NCI-H526 treated with DMSO at 0.1 percent for 48 hours (cell line): ENCODE measurements around the gene SNUPN.
"Not testable (repeated sequence)": the region's sequence is repeated elsewhere in the genome, so short reads cannot be mapped to it uniquely, and the experiment has no call there.

Source experiments
- DNase-seq: peaks from one replicate; lab custom pipeline; 2025; lab: John Stamatoyannopoulos, UW

Gene SNUPN

DNA sequence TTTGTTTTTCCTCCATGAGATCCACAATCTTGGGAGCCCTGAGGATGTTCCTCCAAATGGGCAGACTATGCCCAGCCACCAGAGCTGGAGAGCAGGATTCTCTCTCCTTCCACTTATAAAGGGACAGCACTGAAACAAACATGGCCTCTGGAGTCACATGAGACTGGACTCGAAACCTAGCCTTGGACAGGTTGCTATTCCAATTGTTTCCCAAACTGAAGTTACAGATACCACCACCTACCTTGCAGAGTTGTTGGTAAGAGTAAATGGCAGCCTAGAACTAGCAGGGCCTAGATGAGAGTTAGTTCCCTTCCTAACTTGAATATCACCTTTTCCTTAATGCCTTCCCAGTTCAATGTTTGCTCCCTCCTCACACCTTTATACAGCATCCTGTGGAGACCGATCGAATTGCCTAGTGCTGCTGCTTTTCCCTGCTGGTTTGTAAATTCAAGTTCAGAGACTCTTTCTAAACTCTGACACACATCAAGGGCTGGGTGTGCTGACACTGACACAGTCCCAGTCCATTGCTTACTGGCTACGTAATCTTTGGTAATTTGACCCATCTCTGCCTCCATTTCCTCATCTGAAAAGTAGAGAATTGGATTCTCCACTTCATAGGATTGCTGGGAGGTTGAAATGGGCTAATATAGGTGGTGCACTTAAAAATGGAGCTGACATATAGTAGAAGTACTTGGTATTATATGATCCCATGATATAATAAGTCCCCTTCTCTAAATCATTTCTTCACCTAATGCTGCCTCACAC is 11.9 kb upstream of the SNUPN start:
- DNase-seq = no peak

DNA sequence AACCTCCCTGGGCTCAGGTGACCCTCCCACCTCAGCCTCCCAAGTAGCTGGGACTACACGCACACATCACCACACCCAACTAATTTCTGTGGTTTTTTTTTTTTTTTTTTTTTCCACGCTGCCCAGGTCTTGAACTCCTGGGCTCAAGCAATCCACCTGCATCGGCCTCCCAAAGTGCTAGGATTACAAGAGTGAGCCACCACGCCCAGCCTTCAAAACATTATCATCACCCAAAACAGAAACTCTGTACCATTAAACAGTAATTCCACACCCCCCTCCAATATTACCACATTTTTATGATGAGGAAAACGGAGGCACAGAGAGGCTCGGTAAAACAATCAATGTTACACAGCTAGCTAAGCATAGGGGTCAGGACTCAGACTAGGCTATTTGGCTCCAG is 10.5 kb upstream of the SNUPN start:
- DNase-seq = no peak

DNA sequence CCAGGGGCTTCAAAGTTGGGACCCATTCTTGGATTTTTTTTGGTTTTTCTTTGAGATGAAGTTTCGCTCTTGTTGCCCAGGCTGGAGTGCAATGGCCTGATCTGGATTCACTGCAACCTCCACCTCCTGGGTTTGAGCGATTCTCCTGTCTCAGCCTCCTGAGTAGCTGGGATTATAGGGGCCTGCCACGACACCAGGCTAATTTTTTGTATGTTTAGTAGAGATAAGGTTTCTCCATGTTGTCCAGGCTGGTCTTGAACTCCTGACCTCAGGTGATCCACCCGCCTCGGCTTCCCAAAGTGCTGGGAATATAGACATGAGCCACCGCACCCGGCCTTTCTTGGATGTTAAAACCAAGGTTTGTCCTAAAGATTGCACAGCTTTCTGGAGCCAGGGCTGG is 8.4 kb upstream of the SNUPN start:
- DNase-seq = not testable (repeated sequence)

DNA sequence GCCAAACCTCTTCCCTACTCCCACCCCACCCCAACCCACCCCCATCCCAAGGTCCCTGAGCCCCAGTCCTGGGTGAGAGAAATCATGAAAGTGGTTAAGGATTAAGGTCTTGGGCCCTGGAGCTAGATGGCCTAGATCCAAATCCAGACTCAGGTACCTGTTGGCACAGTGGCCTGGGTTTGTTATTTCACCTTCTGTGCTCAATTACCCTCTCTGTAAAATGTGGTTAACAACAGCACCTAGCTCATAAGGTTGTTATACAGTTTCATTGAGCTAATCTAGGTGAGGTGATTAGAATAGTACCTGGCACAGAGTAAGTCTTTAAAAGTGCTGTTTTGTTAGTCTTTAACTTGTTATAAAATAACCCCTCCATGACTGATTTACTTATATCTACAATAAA is 6.4 kb upstream of the SNUPN start:
- DNase-seq = no peak

DNA sequence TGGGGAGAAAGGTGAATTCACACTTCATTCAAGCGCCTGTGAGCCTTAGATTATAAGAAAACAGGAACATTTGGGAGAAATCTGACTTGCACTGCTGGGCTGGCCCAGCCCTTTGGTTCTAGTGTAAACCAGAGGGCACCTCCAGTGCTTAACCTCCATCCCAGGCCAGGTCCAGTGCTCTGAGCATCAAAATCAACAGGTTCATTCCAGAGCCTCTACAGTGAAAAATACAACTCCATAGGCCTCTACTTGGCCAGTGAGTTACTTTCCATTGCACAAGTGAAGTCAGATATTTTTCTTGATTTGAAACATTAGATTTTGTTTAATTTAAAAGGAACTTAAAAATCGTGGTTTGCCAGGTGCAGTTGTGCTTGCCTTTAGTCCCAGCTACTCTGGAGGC is 3.0 kb downstream of the SNUPN start:
- no peak for DNase-seq

DNA sequence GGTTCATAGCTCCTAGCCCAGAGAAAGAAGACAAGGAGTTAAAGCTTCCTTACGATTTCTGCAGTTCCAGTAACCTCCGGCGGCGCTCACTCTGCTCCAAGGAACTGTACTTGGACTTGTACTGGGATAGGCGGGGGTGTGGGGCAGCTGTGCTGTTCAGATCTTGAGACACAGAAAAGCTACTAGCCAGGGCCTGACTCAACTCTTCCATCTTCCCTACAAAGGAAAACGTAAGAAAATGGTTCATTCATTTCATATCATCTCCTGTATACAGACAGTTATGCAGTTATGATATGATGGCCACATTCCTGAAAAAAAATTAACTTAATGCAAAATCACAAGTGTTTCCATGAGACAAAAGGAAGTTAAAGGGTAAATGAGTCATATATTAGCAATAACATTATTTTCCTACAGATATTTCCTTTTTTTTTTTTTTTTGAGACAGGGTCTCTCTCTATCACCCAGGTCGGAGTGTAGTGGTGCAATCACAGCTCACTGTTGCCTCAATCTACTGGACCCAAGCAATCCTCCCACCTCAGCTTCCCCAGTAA is 4.6 kb downstream of the SNUPN start:
- DNase-seq = no peak

DNA sequence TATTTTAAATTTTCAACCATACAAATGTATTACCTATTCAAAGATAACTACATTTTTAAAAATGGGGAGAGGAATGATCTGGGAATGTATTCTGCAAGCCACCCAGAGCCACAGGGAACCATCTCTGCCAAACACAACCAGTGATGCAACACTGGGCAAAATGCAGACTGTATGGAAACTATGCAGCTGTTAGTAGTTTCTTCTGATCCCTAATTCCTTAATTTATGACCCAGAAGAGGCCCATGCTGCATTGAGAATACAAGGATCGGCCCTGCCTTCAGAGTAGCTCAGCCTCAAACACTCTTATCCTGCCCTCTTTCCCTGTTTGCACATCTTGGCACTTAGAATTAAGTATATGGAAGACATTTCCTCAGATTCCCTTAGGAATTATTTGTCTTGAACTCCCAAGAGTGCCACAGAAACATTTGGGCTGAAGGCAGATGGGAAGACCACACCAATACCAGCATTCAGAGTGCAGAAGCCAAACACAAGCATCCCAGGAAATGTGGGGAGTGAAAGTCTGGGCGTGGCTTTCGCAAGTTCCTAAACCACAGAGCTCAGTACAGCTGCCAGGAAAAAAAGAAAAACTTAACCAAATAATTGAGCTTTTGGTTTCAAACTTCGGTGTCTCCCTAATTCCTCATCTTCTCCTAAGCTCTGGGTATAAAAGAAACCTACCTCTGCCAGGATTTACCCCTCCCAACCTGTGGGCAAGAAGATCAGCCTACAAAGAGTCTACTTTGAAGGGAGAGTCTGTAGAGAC is 5.3 kb downstream of the SNUPN start:
- DNase-seq = no peak

DNA sequence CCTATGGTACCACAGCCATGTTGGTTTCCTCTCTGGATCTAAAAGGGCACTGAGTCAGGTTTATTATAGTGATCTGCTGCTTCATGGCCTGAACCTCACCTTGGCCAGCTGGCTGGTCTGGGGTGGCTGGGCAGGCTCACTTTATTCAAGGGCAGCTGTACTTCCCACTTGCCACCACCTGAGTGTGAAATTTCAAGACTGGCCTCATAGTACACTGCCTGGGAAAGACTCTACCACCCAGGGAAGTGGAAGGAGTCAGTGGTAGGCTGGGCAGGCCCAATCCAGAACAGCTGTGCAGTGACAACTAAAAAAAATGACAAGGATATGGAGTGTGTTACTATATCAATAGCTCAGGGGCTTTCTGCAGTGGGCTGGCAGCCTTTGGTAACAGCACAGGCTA is 8.8 kb downstream of the SNUPN start:
- no peak for DNase-seq

DNA sequence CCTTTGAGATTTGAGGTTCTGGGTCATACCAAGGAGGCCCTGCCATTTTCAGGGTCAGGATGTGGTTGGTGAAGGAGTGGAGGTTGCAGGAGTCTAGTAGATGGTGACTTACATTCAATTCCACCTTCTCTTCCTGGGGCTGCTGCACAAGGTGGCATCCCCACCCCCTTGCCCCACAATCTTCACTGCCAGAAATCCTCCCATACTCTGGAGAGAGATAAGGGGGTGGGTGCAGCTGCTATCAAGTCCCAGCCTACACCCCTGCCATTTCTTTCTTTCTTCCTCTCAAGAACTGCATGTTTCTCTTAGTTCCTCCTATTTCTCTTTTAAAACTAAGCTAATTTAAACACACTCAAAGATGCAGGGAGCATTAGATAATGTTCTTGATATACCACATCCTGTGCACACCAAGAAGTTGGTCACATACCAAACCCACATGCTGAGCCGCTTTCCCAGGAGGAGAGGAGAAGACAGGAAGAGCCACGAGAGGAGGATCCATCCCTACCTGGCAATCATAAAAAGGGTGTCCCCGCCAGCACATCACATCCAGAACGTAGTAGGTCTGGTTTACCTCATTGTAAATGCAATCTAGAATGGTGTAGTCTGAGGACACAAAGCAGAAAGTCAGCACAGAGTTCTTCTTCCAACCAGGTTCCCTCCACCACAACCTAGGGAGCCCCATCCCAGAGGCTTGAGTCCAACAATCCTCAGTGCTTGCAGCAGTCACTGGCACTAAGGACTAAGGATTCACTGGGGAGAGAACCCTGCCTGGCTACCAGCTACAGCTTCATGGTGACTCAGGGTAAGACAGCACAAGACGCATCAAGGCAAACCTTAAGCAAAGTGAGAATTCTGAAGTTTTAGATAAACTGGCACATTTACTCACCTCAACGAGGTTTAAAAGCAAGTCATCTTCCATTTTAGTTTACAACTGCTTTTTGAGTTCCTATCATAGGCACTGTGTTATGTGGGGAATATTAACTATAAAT is 18.5 kb downstream of the SNUPN start:
- no peak for DNase-seq

DNA sequence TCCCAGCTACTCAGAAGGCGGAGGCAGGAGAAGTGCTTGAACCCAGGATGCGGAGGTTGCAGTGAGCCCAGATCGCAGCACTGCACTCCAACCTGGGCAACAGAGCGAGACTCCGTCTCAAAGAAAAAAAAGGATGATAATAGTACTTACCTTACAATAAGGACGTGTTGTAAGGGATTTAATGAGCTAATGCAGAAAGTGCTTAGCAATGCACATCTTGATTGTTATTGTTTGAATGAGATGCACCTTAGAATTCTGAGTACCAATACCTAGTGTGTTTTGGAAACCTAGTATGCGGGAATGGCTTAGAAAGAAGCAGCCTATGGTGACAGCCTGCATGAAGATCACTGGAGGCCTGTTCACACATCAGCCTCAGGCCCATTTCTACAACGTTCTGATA is 19.5 kb downstream of the SNUPN start:
- no peak for DNase-seq

DNA sequence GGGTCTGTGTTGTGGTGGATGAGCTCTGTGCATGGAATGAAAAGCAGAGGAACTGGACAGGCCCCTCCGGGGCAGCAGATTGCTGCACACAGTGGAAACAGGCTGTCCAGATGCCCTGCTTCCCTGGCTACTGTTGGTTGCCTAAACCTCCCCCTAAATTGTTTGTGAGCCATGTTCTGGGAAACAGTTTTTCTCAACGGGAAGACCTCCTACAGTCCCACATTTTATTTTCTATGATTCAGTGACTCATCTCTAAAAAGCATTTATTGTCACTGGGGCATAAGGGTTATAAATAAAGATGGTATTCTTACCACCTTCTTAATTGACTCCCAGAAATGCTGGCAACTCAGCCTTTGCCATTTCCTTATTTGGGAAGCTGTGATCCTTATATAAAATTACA is 26.1 kb downstream of the SNUPN start:
- no peak for DNase-seq

DNA sequence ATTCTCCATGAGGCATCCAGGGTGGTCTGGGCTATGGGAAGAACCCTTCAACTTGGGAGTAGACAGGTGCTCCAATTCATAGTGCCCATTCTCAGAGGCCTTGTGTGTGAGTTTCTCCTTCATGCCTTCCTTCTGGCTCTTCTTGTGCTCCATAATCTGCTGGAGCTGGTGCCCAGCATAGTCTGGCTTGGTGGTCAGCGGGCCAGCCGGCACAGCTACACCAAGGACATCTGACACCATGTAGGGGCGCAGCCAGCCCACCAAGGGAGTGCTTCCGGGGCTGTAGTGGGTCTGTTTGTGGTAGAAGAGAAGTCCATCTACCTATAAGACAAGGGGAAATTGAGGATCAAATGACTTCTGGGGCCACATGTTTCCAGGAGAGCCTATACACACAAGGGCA is 27.2 kb downstream of the SNUPN start:
- no peak for DNase-seq

DNA sequence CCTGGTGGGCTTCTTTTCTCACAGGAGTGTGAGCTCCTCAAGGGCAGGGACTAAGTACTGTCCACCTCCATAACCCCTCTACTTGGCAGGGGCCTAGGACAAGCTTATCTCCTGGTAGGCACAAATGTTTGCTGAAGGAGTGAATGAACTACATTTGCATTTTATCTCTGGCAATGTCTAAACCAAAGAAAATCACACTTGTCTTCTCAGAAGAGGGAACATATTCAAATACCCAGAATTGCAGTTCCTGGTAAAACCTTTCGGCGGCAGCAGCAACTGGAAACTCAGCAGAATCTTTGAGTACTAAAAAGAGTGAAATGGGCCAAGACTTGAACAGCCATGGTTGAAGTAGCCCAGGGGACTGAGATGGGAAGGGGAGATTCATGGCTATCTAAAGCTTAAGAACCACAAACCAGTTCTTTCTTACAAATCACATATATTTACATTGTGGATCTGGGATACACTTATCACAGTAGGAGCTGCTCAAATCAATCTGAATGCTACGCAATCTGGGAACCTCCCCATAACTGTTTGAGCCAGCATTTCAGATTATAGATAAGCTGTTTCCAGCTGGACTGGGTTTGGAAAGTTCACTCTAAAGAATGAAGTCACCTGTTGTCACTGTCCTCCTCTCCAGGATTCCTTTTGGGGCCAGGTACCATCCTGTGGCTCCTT is 27.7 kb downstream of the SNUPN start:
- no peak for DNase-seq

DNA sequence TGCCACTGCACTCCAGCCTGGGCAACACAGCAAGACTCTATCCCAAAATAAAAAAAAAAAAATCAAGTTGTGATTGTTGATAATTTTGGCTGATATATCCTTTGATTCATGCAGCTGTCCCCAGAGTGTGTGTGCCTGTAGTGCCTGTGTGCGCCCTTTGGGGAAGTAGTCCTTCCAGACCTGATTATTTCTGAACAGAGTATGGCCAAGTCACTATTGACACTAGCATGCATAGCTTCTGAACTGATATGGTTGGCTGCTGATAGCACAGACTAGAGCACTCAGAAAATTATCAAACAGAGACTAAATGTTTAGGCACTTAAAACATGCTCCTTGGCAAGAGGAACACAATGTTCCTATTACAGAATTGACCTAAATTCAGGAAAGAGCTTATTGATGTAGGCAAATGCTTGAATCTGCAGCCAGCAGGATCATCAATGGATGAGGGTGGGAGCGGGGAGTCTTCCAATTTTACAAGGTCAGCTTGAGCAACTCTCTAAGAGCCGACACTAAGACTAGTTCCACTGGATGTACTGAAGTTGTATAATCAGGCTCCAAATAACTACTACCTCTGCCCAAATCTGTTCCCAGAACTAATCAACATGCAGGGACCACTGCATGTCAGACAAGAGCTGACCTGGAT is 28.7 kb downstream of the SNUPN start:
- DNase-seq = no peak

DNA sequence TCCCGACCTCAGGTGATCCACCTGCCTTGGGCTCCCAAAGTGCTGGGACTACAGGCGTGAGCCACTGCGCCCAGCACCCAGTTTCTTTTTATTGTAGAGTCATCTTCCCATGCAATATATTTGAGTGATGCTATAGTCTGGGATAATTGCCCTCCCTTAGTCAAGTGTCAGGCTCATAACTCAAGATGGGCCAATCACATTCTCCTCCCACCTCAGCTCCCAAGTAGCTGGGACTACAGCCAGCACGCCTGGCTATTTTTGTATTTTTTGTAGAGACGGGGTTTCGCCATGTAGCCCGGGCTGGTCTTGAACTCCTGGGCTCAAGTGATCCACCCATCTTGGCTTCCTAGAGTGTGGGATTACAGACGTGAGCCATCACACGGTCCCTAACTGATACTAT is 31.2 kb downstream of the SNUPN start:
- no peak for DNase-seq

DNA sequence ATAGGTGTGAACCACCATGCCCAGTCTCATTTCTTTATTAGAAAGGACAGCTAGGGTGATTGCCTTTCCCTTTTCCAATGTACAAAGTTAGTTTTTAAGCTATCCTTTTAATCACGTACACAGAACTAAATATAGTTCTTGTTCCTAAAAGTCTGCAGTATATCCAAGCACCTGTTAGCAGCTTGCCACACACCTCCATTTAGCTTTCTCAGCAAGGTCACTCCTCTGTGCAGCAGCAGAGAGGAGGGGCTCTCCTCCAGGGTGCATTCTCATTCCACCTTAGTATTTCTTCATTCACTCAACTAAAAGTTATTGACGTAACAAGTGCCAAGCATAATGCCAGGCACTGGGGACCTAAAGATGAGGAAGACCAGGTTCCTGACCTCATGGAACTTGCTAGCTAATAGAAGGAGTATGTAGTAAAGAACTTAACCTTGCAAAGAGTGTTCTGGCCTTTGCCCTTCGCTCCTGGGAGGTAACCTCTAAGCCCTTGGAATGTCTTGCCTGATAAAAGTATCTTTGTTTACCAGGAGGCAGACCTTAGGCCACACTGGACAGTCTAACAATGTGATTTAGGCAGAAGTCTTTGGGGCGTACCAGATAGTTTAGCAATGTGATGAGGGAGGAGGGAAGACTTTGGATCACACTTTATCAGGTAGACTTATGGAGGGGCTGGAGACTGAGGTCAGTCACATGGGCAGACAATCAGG is 33.7 kb downstream of the SNUPN start:
- DNase-seq = no peak

DNA sequence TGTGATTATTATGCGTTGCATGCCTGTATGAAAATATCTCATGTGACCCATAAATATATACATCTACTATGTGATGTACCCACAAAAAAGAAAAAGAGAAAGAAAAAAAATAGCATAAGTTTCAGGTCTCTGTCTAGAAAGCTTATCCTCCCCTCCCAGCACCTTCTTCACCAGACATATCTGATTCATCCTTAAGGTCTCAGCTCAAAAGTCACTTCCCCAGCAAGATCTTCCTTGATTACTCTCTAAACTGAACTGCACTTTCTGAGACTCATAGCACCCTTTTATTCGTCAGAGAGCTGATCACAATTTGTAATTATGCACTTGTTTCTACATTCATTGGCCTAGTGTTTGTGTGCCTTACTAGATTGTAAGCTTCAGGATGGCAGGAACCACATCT is 35.3 kb downstream of the SNUPN start:
- no peak for DNase-seq

DNA sequence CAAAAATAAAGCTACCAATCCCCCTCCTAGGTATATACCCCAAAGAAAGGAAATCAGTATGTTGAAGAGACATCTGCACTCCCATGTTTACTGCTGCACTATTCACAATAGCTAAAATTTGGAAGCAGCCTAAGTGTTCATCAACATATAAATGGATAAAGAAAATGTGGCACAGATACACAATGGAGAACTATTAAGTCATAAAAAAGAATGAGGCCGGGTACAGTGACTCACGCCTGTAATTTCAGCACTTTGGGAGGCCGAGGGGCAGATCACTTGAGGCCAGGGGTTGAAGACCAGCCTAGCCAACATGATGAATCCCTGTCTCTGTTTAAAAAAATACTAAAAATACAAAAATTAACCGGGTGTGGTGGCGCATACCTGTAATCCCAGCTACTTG is 36.5 kb downstream of the SNUPN start:
- no peak for DNase-seq

DNA sequence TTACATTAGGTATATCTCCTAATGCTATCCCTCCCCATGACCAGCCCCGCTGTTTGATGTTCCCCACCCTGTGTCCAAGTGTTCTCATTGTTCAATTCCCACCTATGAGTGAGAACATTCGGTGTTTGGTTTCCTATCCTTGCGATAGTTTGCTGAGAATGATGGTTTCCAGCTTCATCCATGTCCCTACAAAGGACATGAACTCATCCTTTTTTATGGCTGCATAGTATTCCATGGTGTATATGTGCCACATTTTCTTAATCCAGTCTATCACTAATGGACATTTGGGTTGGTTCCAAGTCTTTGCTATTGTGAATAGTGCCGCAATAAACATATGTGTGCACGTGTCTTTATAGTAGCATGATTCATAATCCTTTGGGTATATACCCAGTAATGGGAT is 39.1 kb downstream of the SNUPN start:
- not testable (repeated sequence) for DNase-seq

DNA sequence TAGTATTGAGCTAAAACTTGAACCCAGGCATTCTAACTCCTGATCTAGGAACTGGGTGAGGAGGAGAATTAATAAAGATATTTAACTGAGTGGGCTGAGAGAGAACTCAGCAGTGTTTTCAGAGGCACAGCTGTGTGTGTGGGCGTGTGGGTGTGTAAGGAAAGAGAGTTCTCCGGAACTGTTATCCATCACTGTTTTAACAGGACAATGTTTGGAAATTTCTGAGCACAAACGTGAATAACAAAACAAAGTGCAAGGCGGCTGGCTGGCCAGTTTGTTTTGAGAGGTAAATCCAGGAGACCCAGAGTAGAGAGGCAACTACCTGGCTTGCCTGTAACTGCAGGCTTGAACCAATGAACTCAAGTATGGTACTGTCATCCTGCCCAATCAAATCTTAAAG is 41.4 kb downstream of the SNUPN start:
- DNase-seq = no peak

DNA sequence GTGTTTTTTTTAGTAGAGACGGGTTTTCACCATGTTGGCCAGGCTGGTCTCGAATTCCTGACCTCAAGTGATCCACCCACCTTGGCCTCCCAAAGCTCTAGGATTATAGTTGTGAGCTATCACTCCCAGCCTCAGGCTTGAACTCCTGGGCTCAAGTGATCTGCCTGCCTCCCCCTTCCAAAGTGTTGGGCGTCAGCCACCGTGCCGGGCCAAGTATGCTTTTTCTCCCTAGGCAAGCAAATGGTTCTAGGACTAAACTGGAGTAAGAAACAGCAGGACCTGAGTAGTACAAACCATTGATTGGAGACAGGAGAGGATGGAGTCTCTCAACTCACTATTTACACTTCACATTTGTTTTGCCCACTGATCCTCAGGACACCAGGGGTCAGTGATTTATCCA is 41.8 kb downstream of the SNUPN start:
- DNase-seq = no peak
